K562 (cell line): ENCODE results near the gene AP4S1. TPM values are rescaled to one million over a fixed set of nuclear protein-coding genes. Genes with fewer than 3 reads are reported as not detected.
A peak's percentile ranks its signal among the peaks of the same experiment; 100 is the strongest.

Source experiments
- ATAC-seq: fragments of 200-7000 bp; cut with Tn5 transposase; 3 replicates; pipeline ENCODE4 v1.9.1; 2020; ENCODE audit warnings: moderate library complexity
- BruUV-seq: library from RNA; stranded (reverse); fragments of 400-500 nt; replicated peaks from 2 replicates; lab custom pipeline; 2021; lab: Mats Ljungman, UMichigan
- CTCF ChIA-PET: fragments of 300-600 bp; formaldehyde crosslinking; extraction: SDS; loops from one replicate; lab custom pipeline; 2021; ENCODE audit warnings: low intra/inter-chr PET ratio; lab: Yijun Ruan, JAX
- POLR2A ChIA-PET: fragments of 300-600, 350-650 bp; sonication (Branson Sonifier 250); formaldehyde crosslinking; extraction: SDS; loops from one replicate; lab custom pipeline; 2021; ENCODE audit warnings: antibody characterized with exemption, inconsistent platforms; lab: Yijun Ruan, JAX
- DNase-seq, 4 experiments: peaks; one replicate each; pipeline versions ENCODE4 v3.0.0 to v3.0.0-alpha.2; 2011 to 2018; ENCODE audit warnings: low spot score in 3 of 4, mixed read lengths in 3 of 4; ENCODE audit errors: extremely low read depth in 1 of 4
- FAIRE-seq: peaks from 2 replicates; lab custom pipeline; 2011; peaks lifted over from hg19 to GRCh38; lab: Jason Lieb, UNC
- H2AFZ ChIP-seq: 2 replicates; pipeline ENCODE4 v1.6.0; 2011; ENCODE audit warnings: low read depth, low read length, control low read depth, inconsistent platforms
- H3K27ac ChIP-seq: fragments of 200-600 bp; 3 replicates; pipeline ENCODE4 v1.8.0; 2011; ENCODE audit warnings: low read depth, mild to moderate bottlenecking, control low read depth, inconsistent platforms, low read length, moderate library complexity, mixed read lengths; ENCODE audit errors: extremely low read depth
- H3K27me3 ChIP-seq, 2 experiments: fragments of 300-600 bp in 1 of 2; 2 replicates in 1 of 2; 3 replicates in 1 of 2; pipeline versions ENCODE4 v1.6.0 to v1.8.0; 2011; ENCODE audit warnings: inconsistent platforms in 2 of 2, low read length in 2 of 2, mild to moderate bottlenecking in 1 of 2, mixed read lengths in 1 of 2, moderate library complexity in 1 of 2; ENCODE audit not compliant: control insufficient read depth in 2 of 2, insufficient read depth in 2 of 2
- H3K36me3 ChIP-seq: fragments of 300-600 bp; 3 replicates; pipeline ENCODE4 v1.8.0; 2011; ENCODE audit warnings: mild to moderate bottlenecking, low read length, inconsistent platforms; ENCODE audit not compliant: control insufficient read depth, insufficient read depth
- H3K4me1 ChIP-seq, 2 experiments: fragments of 200-600 bp in 1 of 2; replicated peaks in 1 of 2; 2 replicates in 1 of 2; 3 replicates in 1 of 2; pipeline versions ENCODE4 v1.5.1 to v1.8.0; 2011; ENCODE audit warnings: inconsistent platforms in 2 of 2, low read length in 2 of 2, mild to moderate bottlenecking in 1 of 2, mixed read lengths in 1 of 2, moderate library complexity in 1 of 2; ENCODE audit not compliant: control insufficient read depth in 2 of 2, insufficient read depth in 2 of 2
- H3K4me2 ChIP-seq: 2 replicates; pipeline ENCODE4 v1.6.1; 2011; ENCODE audit warnings: low read length, control low read depth, inconsistent platforms, mixed read lengths; ENCODE audit not compliant: insufficient read depth
- H3K4me3 ChIP-seq: fragments of 200-600 bp; sonication (generic), shearing (Covaris generic); 2 replicates; pipeline ENCODE4 v1.5.1; 2016; ENCODE audit warnings: control low read depth, inconsistent platforms
- H3K79me2 ChIP-seq: fragments of 200-600 bp; 3 replicates; pipeline ENCODE4 v1.8.0; 2011; ENCODE audit warnings: low read length, inconsistent platforms; ENCODE audit not compliant: control insufficient read depth, insufficient read depth
- H3K9ac ChIP-seq, 2 experiments: 2 replicates each; pipeline versions ENCODE4 v1.6.0 to v1.6.1; 2011; ENCODE audit warnings: low read depth in 2 of 2, low read length in 2 of 2, control low read depth in 1 of 2, inconsistent platforms in 1 of 2, mild to moderate bottlenecking in 1 of 2, mixed read lengths in 1 of 2; ENCODE audit not compliant: insufficient read depth in 1 of 2
- H3K9me1 ChIP-seq: one replicate; pipeline ENCODE4 v1.6.0; 2011; ENCODE audit warnings: inconsistent platforms, mild to moderate bottlenecking, low read length, moderate library complexity; ENCODE audit not compliant: control insufficient read depth, insufficient read depth
- H3K9me3 ChIP-seq: replicated peaks from 2 replicates; pipeline ENCODE4 v1.5.1; 2011; ENCODE audit warnings: low read depth, low read length, inconsistent platforms; ENCODE audit not compliant: control insufficient read depth, insufficient read depth
- H4K20me1 ChIP-seq: replicated peaks from 2 replicates; pipeline ENCODE4 v1.6.1; 2011; ENCODE audit warnings: low read length, inconsistent platforms, mixed read lengths; ENCODE audit not compliant: control insufficient read depth, insufficient read depth
- ARID3B ChIP-seq: fragments of 250-450 bp; sonication (Bioruptor Pico); IDR thresholded peaks from 2 replicates; pipeline ENCODE4 v1.4.0; 2020; ENCODE audit warnings: borderline replicate concordance
- ATF3 ChIP-seq, 2 experiments: fragments of 450-650 bp in 1 of 2; sonication (generic) in 1 of 2; formaldehyde crosslinking in 1 of 2; IDR thresholded peaks in 1 of 2; conservative IDR thresholded peaks in 1 of 2; 2 replicates each; pipeline versions ENCODE4 v1.6.1 to v1.8.1; 2016 to 2023; ENCODE audit warnings: mild to moderate bottlenecking in 2 of 2, moderate library complexity in 2 of 2, inconsistent platforms in 1 of 2, missing genetic modification reagents in 1 of 2
- CBX8 ChIP-seq: fragments of 200-600 bp; sonication (generic); IDR thresholded peaks from 2 replicates; pipeline ENCODE4 v1.6.1; 2012; ENCODE audit warnings: borderline replicate concordance, mixed run types, low read depth, mild to moderate bottlenecking, moderate library complexity, mixed read lengths, low read length, control low read depth, inconsistent platforms; ENCODE audit not compliant: poor library complexity, severe bottlenecking; ENCODE audit errors: extremely low read depth
- HOMEZ ChIP-seq: fragments of 250-450 bp; sonication (Bioruptor Pico); IDR thresholded peaks from 2 replicates; pipeline ENCODE4 v1.4.0; 2020; ENCODE audit warnings: mild to moderate bottlenecking, moderate library complexity
- MYC ChIP-seq, 2 experiments: fragments of 250-450 bp in 1 of 2; sonication (Bioruptor Pico) in 1 of 2; IDR thresholded peaks; 2 replicates each; pipeline versions ENCODE4 v1.5.1 to v1.6.1; 2012 to 2021; ENCODE audit warnings: low read depth in 2 of 2, borderline replicate concordance in 1 of 2, improper control_type of control experiment in 1 of 2, low read length in 1 of 2, mild to moderate bottlenecking in 1 of 2, moderate library complexity in 1 of 2
- PHF8 ChIP-seq: fragments of 200-600 bp; sonication (generic); IDR thresholded peaks from 2 replicates; pipeline ENCODE4 v1.6.1; 2012; ENCODE audit warnings: mixed run types, mild to moderate bottlenecking, inconsistent platforms, low read length, moderate library complexity, borderline replicate concordance
- SAFB ChIP-seq: fragments of 200-400 bp; formaldehyde crosslinking; IDR thresholded peaks from 2 replicates; pipeline ENCODE4 v1.6.1; 2017; ENCODE audit warnings: low read depth, low read length, borderline replicate concordance
- SAP30 ChIP-seq: fragments of 200-600 bp; sonication (generic); IDR thresholded peaks from 2 replicates; pipeline ENCODE4 v1.6.1; 2012; ENCODE audit warnings: borderline replicate concordance, low read depth, mild to moderate bottlenecking, moderate library complexity, low read length, control low read depth, inconsistent platforms; ENCODE audit not compliant: insufficient read depth, poor library complexity, severe bottlenecking
- TEAD4 ChIP-seq, 2 experiments: sonication (generic) in 1 of 2; formaldehyde crosslinking in 1 of 2; IDR thresholded peaks; 2 replicates each; pipeline versions ENCODE4 v1.6.1 to v1.8.0; 2012 to 2022; ENCODE audit warnings: borderline replicate concordance in 1 of 2, inconsistent platforms in 1 of 2, low read length in 1 of 2, mild to moderate bottlenecking in 1 of 2, missing genetic modification reagents in 1 of 2
- TFAP4 ChIP-seq: sonication (generic); formaldehyde crosslinking; IDR thresholded peaks from 2 replicates; pipeline ENCODE4 v1.8.0; 2022; ENCODE audit warnings: missing genetic modification reagents, mild to moderate bottlenecking, moderate library complexity, borderline replicate concordance
- ZNF583 ChIP-seq: fragments of 250-450 bp; sonication (Bioruptor Pico); IDR thresholded peaks from 2 replicates; pipeline ENCODE4 v1.4.0; 2020
- WGBS: fragments of 100-300 bp; shearing (Covaris generic); methylation state at CpG from one replicate; pipeline ENCODE4 v1.1.6; 2016; ENCODE audit warnings: low coverage, mixed read lengths; ENCODE audit not compliant: insufficient coverage; ENCODE audit errors: missing lambda C conversion rate; 5-methylcytosine and 5-hydroxymethylcytosine counted together
- in situ Hi-C: fragments of 300-500 bp; cut with MboI; formaldehyde crosslinking; loops from 4 replicates; pipeline ENCODE4 v1.15.0; 2018; ENCODE audit warnings: inconsistent platforms, mixed read lengths
- intact Hi-C: fragments of 100-400 bp; cut with micrococcal nuclease; formaldehyde crosslinking; loops from 2 replicates; pipeline ENCODE4 v1.14.2; 2022
- polyA plus RNA-seq, 8 experiments: library from polyadenylated mRNA; depleted of rRNA in 4 of 8; stranded (reverse) in 5 of 8; unstranded in 3 of 8; fragments of >200 nt; fragmentation: Nextera tagmentation in 2 of 8; fragmentation: Illumina TruSeq in 1 of 8; extraction: Ambion mirVana in 2 of 8; extraction: Trizol in 1 of 8; gene quantifications; 2 replicates each; pipeline versions ENCODE4 v1.2.1 to v1.2.3, GENCODE V29; 2011 to 2014; ENCODE audit warnings: inconsistent platforms in 1 of 8, missing spikeins in 1 of 8
- total RNA-seq, 7 experiments: library from RNA; depleted of rRNA in 6 of 7; stranded (reverse); fragments of >200 nt in 6 of 7; fragmentation: Illumina TruSeq in 2 of 7; extraction: Trizol in 2 of 7; gene quantifications; 2 replicates each; pipeline versions ENCODE4 v1.2.1 to v1.2.3, GENCODE V29; 2011 to 2021; ENCODE audit warnings: low replicate concordance in 1 of 7
- TF ChIP-seq, protein P1 (sequence below): IDR thresholded peaks from 2 replicates; pipeline ENCODE4 v1.6.1; 2011; ENCODE audit not compliant: insufficient read length; ENCODE audit errors: extremely low read depth

AP4S1 gene
- total and polyA plus RNA-seq, 9 of the 15 experiments (the other 6 are each of a cell fraction or from before 2014, with no cell fraction given): 3.7 to 7.8 (median 5.9) TPM

- intact Hi-C loops (no loop called here), in situ Hi-C loops (loop anchor here (10.0 kb wide), 1 partner anchor 248 kb away; no protein-coding TSS in a partner anchor)
- peaks cover 88% of the 10 kb centered on the region for H3K36me3 ChIP-seq
- H3K27me3 ChIP-seq: no peaks in the 10 kb centered on the region
- H3K4me2 ChIP-seq: no peak overlapping the region
- H3K27ac ChIP-seq: no peak overlapping the region
- H2AFZ ChIP-seq: no peak overlapping the region
- BruUV-seq: TSS peak; percentile 22
- no peaks in the 10 kb centered on the region; the same call in 1 of the 2 replicates for H3K9me3 ChIP-seq
- no peaks in the 10 kb centered on the region for H3K9me1 ChIP-seq
- H3K79me2 ChIP-seq: no peaks in the 10 kb centered on the region
- H4K20me1 ChIP-seq: no peaks in the 10 kb centered on the region
- ChIA-PET CTCF (no interaction called here), POLR2A (interaction anchor here (0.9 kb wide), 1 partner anchor 16 kb away, joined by 4 read pairs; no protein-coding TSS in a partner anchor)
- H3K4me1 ChIP-seq: no peaks in the 10 kb centered on the region
- no peak overlapping the region for H3K9ac ChIP-seq
- FAIRE-seq (no peak), DNase-seq (no peak), ATAC-seq (no peak)
- no peak overlapping the region for H3K4me3 ChIP-seq
- 81% methylated on average over 3 of the region's 3 CpGs for WGBS
- TF ChIP-seq ARID3B (CRISPR knock-in tag): no peak
- no peak for TF ChIP-seq TFAP4 (CRISPR knock-in tag)
- no peak for TF ChIP-seq TEAD4 (IDR thresholded peaks at IDR 0.05; ENCODE audit: low read length)
- no peak for TF ChIP-seq TEAD4 (CRISPR knock-in tag; IDR thresholded peaks at IDR 0.05; ENCODE audit: borderline replicate concordance)
- no peak for TF ChIP-seq MYC (IDR thresholded peaks at IDR 0.05; ENCODE audit: low read depth, low read length)
- no peak for TF ChIP-seq MYC (CRISPR knock-in tag; IDR thresholded peaks at IDR 0.05; ENCODE audit: borderline replicate concordance, low read depth)
- TF ChIP-seq ATF3 (IDR thresholded peaks at IDR 0.05): no peak
- TF ChIP-seq ATF3 (CRISPR knock-in tag; conservative IDR thresholded peaks at IDR 0.05): no peak
- no peak for TF ChIP-seq ZNF583 (CRISPR knock-in tag)
- no peak for TF ChIP-seq HOMEZ (CRISPR knock-in tag)
- TF ChIP-seq, protein P1, sequence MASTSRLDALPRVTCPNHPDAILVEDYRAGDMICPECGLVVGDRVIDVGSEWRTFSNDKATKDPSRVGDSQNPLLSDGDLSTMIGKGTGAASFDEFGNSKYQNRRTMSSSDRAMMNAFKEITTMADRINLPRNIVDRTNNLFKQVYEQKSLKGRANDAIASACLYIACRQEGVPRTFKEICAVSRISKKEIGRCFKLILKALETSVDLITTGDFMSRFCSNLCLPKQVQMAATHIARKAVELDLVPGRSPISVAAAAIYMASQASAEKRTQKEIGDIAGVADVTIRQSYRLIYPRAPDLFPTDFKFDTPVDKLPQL: no peak
- TF ChIP-seq PHF8: no peak
- no peak for TF ChIP-seq CBX8
- no peak for TF ChIP-seq SAP30
- TF ChIP-seq SAFB: no peak
Observed at GRCh38 chr14:31106768-31107167, 81.3 kb downstream of the AP4S1 start.
